GM18511 (cell line): ENCODE data around the gene CACNA1E.

Experiments used
- ATAC-seq: cut with Tn5 transposase; IDR thresholded peaks from one replicate; pipeline ENCODE4 v1.9.1; 2021; ENCODE audit warnings: mild to moderate bottlenecking, moderate library complexity; ENCODE audit not compliant: unreplicated experiment

The CACNA1E gene

DNA sequence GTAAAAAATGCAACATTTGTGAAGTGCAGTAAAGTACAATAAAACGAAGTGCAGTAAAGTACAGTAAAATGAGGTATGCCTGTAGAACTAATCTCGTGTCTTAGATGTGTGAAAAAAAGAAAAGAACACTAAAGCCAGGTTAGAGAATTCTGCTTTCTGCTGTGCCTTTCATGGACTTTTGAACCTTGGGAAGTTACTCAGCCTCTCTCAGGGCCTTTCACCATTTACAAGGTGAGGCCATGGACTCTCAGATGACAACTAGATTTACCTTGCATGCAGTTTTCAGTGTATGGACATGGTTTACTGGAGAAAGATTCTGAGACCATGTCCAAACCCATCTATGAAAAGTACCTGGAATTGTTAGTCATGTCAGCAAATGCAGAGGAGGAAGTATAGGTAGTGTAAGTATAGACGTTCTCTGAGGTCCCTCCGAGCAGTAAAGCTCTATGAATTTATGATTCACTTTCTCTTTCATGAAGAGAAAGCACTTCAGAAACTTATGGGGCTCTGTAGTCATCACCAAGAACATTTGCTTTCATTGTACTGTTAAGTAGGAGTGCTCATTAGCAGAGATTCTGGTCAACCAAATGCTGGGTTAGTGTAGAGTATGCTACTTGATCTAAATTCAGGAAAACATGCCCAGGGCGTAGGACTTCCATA is 143.1 kb downstream of the CACNA1E start:
- no peak for ATAC-seq

DNA sequence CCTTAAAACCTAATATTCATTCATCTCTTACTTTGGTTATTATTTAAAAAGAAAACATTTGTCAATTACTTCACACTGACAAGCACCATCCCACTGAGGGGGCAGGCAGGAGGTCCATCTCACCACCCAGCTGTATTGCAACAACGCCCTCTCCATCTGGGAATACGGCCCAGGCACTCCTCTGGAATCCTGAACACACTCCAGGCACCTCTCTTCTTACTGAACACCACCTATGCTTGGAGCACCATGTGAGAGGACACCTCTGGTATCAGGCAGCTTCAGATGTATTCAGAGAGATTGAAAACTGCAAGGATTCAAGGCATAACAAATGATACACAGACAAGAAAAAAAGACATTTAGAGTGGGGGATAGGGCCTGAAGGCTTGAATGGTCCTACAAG is 147.1 kb downstream of the CACNA1E start:
- ATAC-seq, result no peak

- ATAC-seq, result no peak
These were observed 147.5 kb downstream of the CACNA1E start for GRCh38 chr1:181630838-181631237.

GRCh38 chr1:181632492-181632891 is 149.2 kb downstream of the CACNA1E start:
- ATAC-seq, result no peak

DNA sequence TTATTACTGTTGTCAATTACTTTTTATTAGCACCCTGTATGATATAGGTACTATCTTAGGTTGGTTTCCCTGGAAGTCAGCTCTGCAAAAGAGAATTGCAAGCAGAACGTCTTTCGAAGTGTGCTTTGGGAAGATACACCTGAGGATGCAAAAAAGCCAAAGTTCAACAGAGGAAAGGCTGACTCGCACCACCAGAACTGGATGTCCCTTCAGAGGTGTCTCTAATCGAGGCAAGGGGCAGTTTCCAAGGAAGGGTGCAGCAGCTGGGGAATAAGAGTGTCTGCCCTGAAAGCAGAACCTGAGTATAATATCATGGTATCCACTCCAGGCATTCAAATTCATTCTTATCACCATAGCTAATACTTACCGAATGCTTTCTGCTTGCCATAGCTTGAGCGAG is 149.6 kb downstream of the CACNA1E start:
- no peak for ATAC-seq

DNA sequence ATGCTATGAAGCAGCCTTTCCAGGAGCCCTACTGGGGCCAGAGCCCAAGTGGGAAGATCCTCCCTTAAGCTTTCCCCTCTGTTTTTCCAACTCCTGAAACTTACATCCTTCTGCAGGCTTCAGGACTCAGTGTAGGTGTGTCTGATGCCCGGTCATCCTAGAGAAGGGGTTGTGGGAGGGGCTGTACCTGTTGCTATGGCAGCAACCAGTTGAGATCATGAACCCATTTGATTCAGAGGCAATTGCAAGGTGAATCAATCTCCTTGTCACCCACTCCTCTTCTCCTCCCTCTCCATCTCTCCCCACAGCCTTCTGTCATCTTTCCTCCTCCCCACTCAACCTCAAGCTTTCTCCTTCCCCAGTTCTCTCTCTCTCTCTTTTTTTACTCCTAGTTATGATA is 151.8 kb downstream of the CACNA1E start:
- ATAC-seq, result no peak

DNA sequence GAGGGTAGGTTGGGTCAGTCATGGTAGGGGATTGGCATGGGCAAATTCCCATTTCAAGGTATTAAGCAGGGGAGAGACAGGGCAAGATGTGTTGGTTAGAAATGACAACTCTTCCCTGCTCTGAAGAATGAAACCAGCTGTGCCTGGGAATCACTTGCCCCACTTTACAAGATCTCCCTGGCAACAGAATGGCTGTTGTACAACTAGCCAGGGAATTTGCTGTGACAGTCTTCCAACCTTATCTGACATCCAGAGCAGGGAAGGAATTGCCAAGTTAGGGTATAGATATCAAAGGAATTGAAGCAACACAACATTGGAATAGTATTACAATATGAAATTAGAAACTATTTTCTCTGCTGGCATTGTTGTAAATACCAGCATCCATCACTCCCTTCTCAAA is 154.7 kb downstream of the CACNA1E start:
- ATAC-seq, result no peak

GRCh38 chr1:181640956-181641355 is 157.6 kb downstream of the CACNA1E start:
- ATAC-seq, result no peak

DNA sequence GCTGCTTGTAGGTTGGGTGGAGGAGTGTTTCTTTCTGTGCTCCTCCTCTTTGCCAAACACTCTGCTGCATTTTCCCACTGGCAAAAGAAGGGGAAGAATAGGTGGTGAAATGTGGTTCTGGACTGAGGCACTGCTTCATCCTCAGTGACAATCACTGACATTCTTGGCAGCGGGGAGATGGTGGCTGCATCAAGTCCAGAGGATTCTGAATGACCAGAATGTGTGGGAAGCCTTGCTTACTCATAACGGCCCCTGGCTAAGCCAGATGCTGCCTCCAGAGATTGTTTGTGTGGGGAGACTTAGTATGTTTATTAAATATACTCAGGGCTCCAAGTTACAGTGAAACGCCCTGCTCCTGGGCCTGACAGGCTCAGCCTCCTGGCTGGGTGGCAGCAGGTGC is 160.3 kb downstream of the CACNA1E start:
- no peak for ATAC-seq

GRCh38 chr1:181645171-181645570 is 161.9 kb downstream of the CACNA1E start:
- no peak for ATAC-seq

GRCh38 chr1:181646710-181647109 is 163.4 kb downstream of the CACNA1E start:
- no peak for ATAC-seq

- no peak for ATAC-seq
These were observed 164.2 kb downstream of the CACNA1E start for GRCh38 chr1:181647314-181648035.

- no peak for ATAC-seq
These were observed 168.0 kb downstream of the CACNA1E start for GRCh38 chr1:181651276-181651675.

DNA sequence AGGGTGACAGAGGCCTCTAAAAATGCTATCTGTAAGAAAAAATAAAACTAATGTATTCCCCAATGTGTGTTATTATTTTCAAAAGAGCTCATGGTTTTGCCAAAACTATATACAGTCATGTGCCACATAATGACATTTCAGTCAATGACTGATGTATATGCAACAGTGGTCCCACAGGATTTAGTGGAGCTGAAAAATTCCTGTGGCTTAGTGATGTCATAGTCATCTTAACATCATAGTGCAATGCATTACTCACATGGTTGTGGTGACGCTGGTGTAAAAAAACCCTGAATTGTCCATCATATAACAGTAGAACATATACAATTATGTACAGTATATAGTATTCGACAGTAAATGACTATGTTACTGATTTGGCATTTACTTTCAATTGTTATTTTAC is 172.4 kb downstream of the CACNA1E start:
- no peak for ATAC-seq

DNA sequence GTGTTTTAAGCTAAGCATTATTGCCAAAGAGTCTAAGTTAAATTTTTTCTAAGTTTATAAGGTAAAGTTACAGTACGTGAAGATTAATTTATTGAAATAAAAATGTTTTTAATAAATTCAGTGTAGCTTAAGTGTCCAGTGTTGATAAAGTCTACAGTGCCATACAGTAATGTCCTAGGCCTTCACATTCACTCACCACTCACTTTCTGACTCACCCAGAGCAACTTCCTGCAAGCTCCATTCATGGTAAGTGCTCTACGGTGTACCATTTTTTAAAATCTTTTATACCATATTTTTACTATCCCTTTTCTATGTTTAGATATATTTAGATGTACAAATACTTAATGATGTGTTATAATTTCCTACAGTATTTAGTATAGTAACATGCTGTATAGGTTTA is 173.2 kb downstream of the CACNA1E start:
- no peak for ATAC-seq

- ATAC-seq, result no peak
These were observed 175.3 kb downstream of the CACNA1E start for GRCh38 chr1:181658581-181658980.

GRCh38 chr1:181659321-181659957 is 176.1 kb downstream of the CACNA1E start:
- no peak for ATAC-seq

- ATAC-seq, result no peak
These were observed 177.3 kb downstream of the CACNA1E start for GRCh38 chr1:181660621-181661020.

GRCh38 chr1:181661569-181661968 is 178.3 kb downstream of the CACNA1E start:
- ATAC-seq, result no peak

- no peak for ATAC-seq
These were observed 179.3 kb downstream of the CACNA1E start for GRCh38 chr1:181662606-181663005.

- no peak for ATAC-seq
These were observed 181.2 kb downstream of the CACNA1E start for GRCh38 chr1:181664543-181664942.

DNA sequence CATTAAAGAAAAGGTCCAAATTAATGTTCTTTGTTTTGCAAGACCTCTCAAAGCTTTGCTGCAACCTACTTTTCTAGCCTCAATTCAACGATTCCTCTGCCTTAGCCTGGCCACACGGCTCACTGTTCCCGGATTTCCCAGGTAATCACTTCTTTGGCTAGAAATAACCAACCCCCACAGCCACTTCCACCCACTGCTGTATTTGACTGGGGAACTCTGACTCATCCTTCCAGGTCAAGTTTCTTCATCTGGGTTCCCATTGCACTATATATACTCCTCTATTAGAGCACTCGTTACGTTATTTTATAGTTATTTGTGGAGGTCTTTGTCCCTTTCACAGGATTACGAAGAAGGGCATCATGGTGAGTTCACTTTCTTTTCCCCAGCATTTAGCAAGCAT is 185.9 kb downstream of the CACNA1E start:
- ATAC-seq, result no peak
